Ovary (tissue), 9 donors: ENCODE data around the gene ACAP2. TPM values are rescaled to one million over a fixed set of nuclear protein-coding genes. Genes with fewer than 3 reads are reported as not detected.

Source experiments
- DNase-seq, 5 donors: peaks; one replicate each; pipeline ENCODE4 v3.0.0-alpha.2; 2019 to 2020
- H3K27ac ChIP-seq, 2 donors: fragments of 200-600 bp; one replicate each; pipeline versions ENCODE4 v1.5.1 to v1.8.0; 2019 to 2022
- H3K27me3 ChIP-seq: fragments of 200-600 bp; one replicate; pipeline ENCODE4 v1.8.0; 2022
- H3K36me3 ChIP-seq: fragments of 200-600 bp; sonication (generic); one replicate; pipeline ENCODE4 v1.5.1; 2019
- H3K4me1 ChIP-seq: one replicate; pipeline ENCODE4 v1.8.1; 2013; ENCODE audit warnings: mild to moderate bottlenecking, moderate library complexity; ENCODE audit not compliant: insufficient read depth
- H3K4me3 ChIP-seq: fragments of 200-600 bp; sonication (generic); one replicate; pipeline ENCODE4 v1.5.1; 2017
- H3K9me3 ChIP-seq, 2 donors: fragments of 200-600 bp in 1 of 2; sonication (generic) in 1 of 2; one replicate each; pipeline versions ENCODE4 v1.5.1 to v1.8.1; 2013 to 2019; ENCODE audit warnings: mild to moderate bottlenecking in 1 of 2, moderate library complexity in 1 of 2
- CTCF ChIP-seq, 3 donors: fragments of 450-650 bp in 2 of 3; fragments of 200-600 bp in 1 of 3; IDR thresholded peaks; one replicate each; pipeline versions ENCODE4 v1.5.1 to v1.8.0; 2016 to 2022; ENCODE audit warnings: antibody characterized with exemption in 3 of 3, mild to moderate bottlenecking in 1 of 3
- EP300 ChIP-seq: sonication (generic); formaldehyde crosslinking; IDR thresholded peaks from one replicate; pipeline ENCODE4 v1.6.1; 2017; ENCODE audit warnings: antibody characterized with exemption
- POLR2A ChIP-seq: fragments of 450-650 bp; IDR thresholded peaks from one replicate; pipeline ENCODE4 v1.6.1; 2017; ENCODE audit warnings: antibody characterized with exemption, mild to moderate bottlenecking, moderate library complexity
- WGBS, 3 donors: extraction: QIAGEN DNeasy Blood & Tissue Kit in 1 of 3; methylation state at CpG; one replicate each; pipeline versions ENCODE4 v1.1.5 to v1.1.7; 2013 to 2017; 5-methylcytosine and 5-hydroxymethylcytosine counted together
- intact Hi-C, 4 donors: fragments of 100-400 bp; cut with DNase I; formaldehyde crosslinking; loops; one replicate each; pipeline versions ENCODE4 v1.11.0 to v1.15.1; 2022 to 2023
- polyA plus RNA-seq, 2 donors: library from polyadenylated mRNA; stranded (reverse); fragments of 200-250 nt in 1 of 2; fragments of 350-450 nt in 1 of 2; fragmentation: Illumina TruSeq in 1 of 2; extraction: RNeasy Lipid Tissue Mini Kit (QIAGEN cat#74804) in 1 of 2; gene quantifications; one replicate each; pipeline ENCODE4 v1.2.3, GENCODE V29; 2013 to 2014
- total RNA-seq, 7 donors: library from RNA; depleted of rRNA in 2 of 7; stranded (reverse); fragments of >200 nt in 2 of 7; fragmentation: NEBNext Ultra II Directional in 3 of 7; extraction: Animal tissue kit (Norgen Biotek cat#: 25700) in 3 of 7; gene quantifications; one replicate each; pipeline versions ENCODE4 v1.1.0 to v1.2.4, GENCODE V29; 2016 to 2023
- donor health status: DM: no; HTN: no; CAD: no; lungs with moderate emphysema.
- donor health status: DM: no; HTN: no; CAD: no.
- donor health status: Bipolar disorder and iron deficiency.
- donor health status: DM: yes; HTN: yes; CAD: no.
- donor health status: DM: no; HTN: no; CAD: no.
- donor health status: DM: yes; HTN: yes; CAD: no.

The ACAP2 gene
- total and polyA plus RNA-seq, 9 donors: 15.1 to 66.8 (median 49.4) TPM

- Histone ChIP-seq H3K36me3 (no peaks in the 10 kb centered on the region), H3K27ac (no peak overlapping the region), H3K27me3 (no peaks in the 10 kb centered on the region), H3K9me3 (no peaks in the 10 kb centered on the region), H3K4me3 (no peak overlapping the region), H3K4me1 (peaks cover 1% of the 10 kb centered on the region)
- DNase-seq: no peak
- intact Hi-C loops: no loop called here
- TF ChIP-seq EP300 (no peak), POLR2A (no peak), CTCF (IDR thresholded peaks at IDR 0.05) (no peak)
- WGBS, 3 donors: 88 to 93% (median 90%) methylated on average over 5 of the region's 5 CpGs
Measured at GRCh38 chr3:195266428-195266827, 176.4 kb downstream of the ACAP2 start.

GRCh38 chr3:195265363-195265976, 177.3 kb downstream of the ACAP2 start:
- H3K4me3 ChIP-seq: no peak overlapping the region
- no peak for TF ChIP-seq EP300
- no peak for TF ChIP-seq POLR2A
- TF ChIP-seq CTCF (IDR thresholded peaks at IDR 0.05): no peak
- DNase-seq: peak in 1 of 5 donors; percentile 15
- WGBS, 3 donors: 94 to 96% (median 94%) methylated on average over 13 of the region's 13 CpGs
- H3K9me3 ChIP-seq: no peaks in the 10 kb centered on the region
- intact Hi-C loops: no loop called here
- no peaks in the 10 kb centered on the region for H3K36me3 ChIP-seq
- peaks cover 1% of the 10 kb centered on the region for H3K4me1 ChIP-seq
- no peaks in the 10 kb centered on the region for H3K27me3 ChIP-seq
- H3K27ac ChIP-seq: no peak overlapping the region

DNA sequence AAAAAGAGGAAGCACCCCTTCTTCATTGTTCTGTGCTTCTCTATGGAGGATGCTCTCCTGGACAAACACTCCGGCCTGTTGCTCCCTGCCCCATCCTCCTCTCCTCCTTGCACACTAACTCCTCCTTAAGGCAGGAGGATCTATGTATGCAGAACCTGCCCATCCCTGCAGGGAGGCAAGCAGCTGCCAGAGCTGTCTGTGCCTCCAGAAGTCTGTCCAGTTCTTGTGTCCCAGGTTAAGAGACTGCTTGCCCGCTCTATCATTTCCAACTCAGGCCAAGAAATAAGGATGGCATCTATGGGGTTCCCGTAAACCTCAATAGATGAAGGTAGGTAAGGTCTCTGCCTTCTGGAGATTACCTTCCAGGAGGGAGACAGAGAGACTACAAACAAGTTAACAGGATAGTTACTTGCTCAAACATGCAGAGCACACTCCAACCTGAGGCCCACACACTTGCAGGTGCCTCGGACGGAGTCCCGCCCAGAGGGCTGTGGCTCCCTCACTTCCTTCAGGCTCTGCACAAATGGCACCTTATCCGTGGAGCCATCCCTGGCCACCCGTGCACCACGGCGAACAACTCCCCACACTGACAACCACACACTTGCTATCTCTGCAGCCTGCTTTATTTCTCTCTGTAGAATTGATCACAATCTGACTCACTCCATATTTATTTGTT, 178.8 kb downstream of the ACAP2 start:
- H3K36me3 ChIP-seq: no peaks in the 10 kb centered on the region
- DNase-seq: peak in 1 of 5 donors; percentile 11
- H3K4me3 ChIP-seq: no peak overlapping the region
- H3K27me3 ChIP-seq: no peaks in the 10 kb centered on the region
- intact Hi-C loops: no loop called here
- no peaks in the 10 kb centered on the region for H3K9me3 ChIP-seq
- TF ChIP-seq EP300 (no peak), POLR2A (no peak), CTCF (IDR thresholded peaks at IDR 0.05) (no peak)
- WGBS, 3 donors: 92 to 95% (median 93%) methylated on average over 10 of the region's 10 CpGs
- H3K27ac ChIP-seq: no peak overlapping the region
- H3K4me1 ChIP-seq: peaks cover 2% of the 10 kb centered on the region

GRCh38 chr3:195263193-195263924, 179.5 kb downstream of the ACAP2 start:
- no peak overlapping the region for H3K27ac ChIP-seq
- DNase-seq: peak in 1 of 5 donors; percentile 6
- 77 to 80% (median 78%) methylated on average over 11 of the region's 11 CpGs for WGBS, 3 donors
- H3K4me3 ChIP-seq: no peak overlapping the region
- no peaks in the 10 kb centered on the region for H3K27me3 ChIP-seq
- no peaks in the 10 kb centered on the region for H3K9me3 ChIP-seq
- TF ChIP-seq EP300 (no peak), CTCF (IDR thresholded peaks at IDR 0.05) (no peak), POLR2A (no peak)
- H3K36me3 ChIP-seq: no peaks in the 10 kb centered on the region
- peaks cover 7% of the 10 kb centered on the region for H3K4me1 ChIP-seq
- intact Hi-C loops: no loop called here
